Liver (tissue), 9 donors: ENCODE results near the gene SRPX. TPM values are rescaled to one million over a fixed set of nuclear protein-coding genes. Genes with fewer than 3 reads are reported as not detected.

ENCODE experiments used
- DNase-seq: peaks from one replicate; pipeline ENCODE4 v3.0.0-alpha.2; 2017; ENCODE audit warnings: low spot score
- H3K27ac ChIP-seq, 2 donors: one replicate each; pipeline ENCODE4 v1.7.0; 2013; ENCODE audit warnings: inconsistent platforms in 2 of 2, low read length in 2 of 2, control low read depth in 1 of 2, low read depth in 1 of 2, mild to moderate bottlenecking in 1 of 2
- H3K27me3 ChIP-seq, 4 donors: one replicate each; pipeline versions ENCODE4 v1.6.1 to v1.7.0; 2013; ENCODE audit warnings: low read length in 3 of 4, inconsistent platforms in 1 of 4, mild to moderate bottlenecking in 1 of 4, moderate library complexity in 1 of 4; ENCODE audit not compliant: control insufficient read depth in 4 of 4, insufficient read depth in 4 of 4
- H3K36me3 ChIP-seq, 4 donors: one replicate each; pipeline versions ENCODE4 v1.6.1 to v1.7.0; 2013; ENCODE audit warnings: low read length in 3 of 4, mild to moderate bottlenecking in 3 of 4, low read depth in 1 of 4, moderate library complexity in 1 of 4; ENCODE audit not compliant: control insufficient read depth in 4 of 4, insufficient read depth in 3 of 4
- H3K4me1 ChIP-seq, 4 donors: one replicate each; pipeline versions ENCODE4 v1.6.1 to v1.7.0; 2013; ENCODE audit warnings: low read length in 3 of 4, mild to moderate bottlenecking in 3 of 4, moderate library complexity in 1 of 4; ENCODE audit not compliant: control insufficient read depth in 4 of 4, insufficient read depth in 4 of 4
- H3K4me3 ChIP-seq, 3 donors: one replicate each; pipeline versions ENCODE4 v1.6.1 to v1.7.0; 2013; ENCODE audit warnings: low read length in 3 of 3, control low read depth in 1 of 3, low read depth in 1 of 3, mild to moderate bottlenecking in 1 of 3
- H3K9ac ChIP-seq, 2 donors: one replicate each; pipeline ENCODE4 v1.7.0; 2013; ENCODE audit warnings: low read length in 2 of 2, mild to moderate bottlenecking in 2 of 2, moderate library complexity in 2 of 2, control low read depth in 1 of 2, low read depth in 1 of 2
- H3K9me3 ChIP-seq, 4 donors: one replicate each; pipeline versions ENCODE4 v1.6.1 to v1.7.0; 2013; ENCODE audit warnings: low read length in 3 of 4; ENCODE audit not compliant: control insufficient read depth in 4 of 4
- ATF3 ChIP-seq: IDR thresholded peaks from 2 replicates; pipeline ENCODE4 v1.6.1; 2016; ENCODE audit warnings: antibody characterized with exemption
- EGR1 ChIP-seq, 2 donors: IDR thresholded peaks; 2 replicates each; pipeline ENCODE4 v1.6.1; 2016 to 2018; ENCODE audit warnings: antibody characterized with exemption in 2 of 2, low read depth in 2 of 2
- FOXA1 ChIP-seq: IDR thresholded peaks from 2 replicates; pipeline ENCODE4 v1.6.1; 2016; ENCODE audit warnings: antibody characterized with exemption
- FOXA2 ChIP-seq: IDR thresholded peaks from 2 replicates; pipeline ENCODE4 v1.6.1; 2016; ENCODE audit warnings: antibody characterized with exemption
- GABPA ChIP-seq, 2 donors: IDR thresholded peaks in 1 of 2; conservative IDR thresholded peaks in 1 of 2; 2 replicates each; pipeline ENCODE4 v1.6.1; 2016; ENCODE audit warnings: antibody characterized with exemption in 2 of 2, mild to moderate bottlenecking in 1 of 2, moderate library complexity in 1 of 2
- HNF4A ChIP-seq, 2 donors: conservative IDR thresholded peaks; 2 replicates each; pipeline ENCODE4 v1.6.1; 2016; ENCODE audit warnings: antibody characterized with exemption in 2 of 2, mild to moderate bottlenecking in 2 of 2
- HNF4G ChIP-seq: IDR thresholded peaks from 2 replicates; pipeline ENCODE4 v1.6.1; 2016; ENCODE audit warnings: antibody characterized with exemption
- MAX ChIP-seq: IDR thresholded peaks from 2 replicates; pipeline ENCODE4 v1.6.1; 2016; ENCODE audit warnings: antibody characterized with exemption
- NR2F2 ChIP-seq: IDR thresholded peaks from 2 replicates; pipeline ENCODE4 v1.6.1; 2016; ENCODE audit warnings: antibody characterized with exemption
- REST ChIP-seq: IDR thresholded peaks from 2 replicates; pipeline ENCODE4 v1.6.1; 2016; ENCODE audit warnings: antibody characterized with exemption, mild to moderate bottlenecking
- RXRA ChIP-seq, 2 donors: IDR thresholded peaks; 2 replicates each; pipeline ENCODE4 v1.6.1; 2017 to 2018; ENCODE audit warnings: antibody characterized with exemption in 2 of 2, mild to moderate bottlenecking in 1 of 2
- SP1 ChIP-seq: IDR thresholded peaks from 2 replicates; pipeline ENCODE4 v1.6.1; 2018; ENCODE audit warnings: antibody characterized with exemption, mild to moderate bottlenecking
- TAF1 ChIP-seq: conservative IDR thresholded peaks from 2 replicates; pipeline ENCODE4 v1.6.1; 2016; ENCODE audit warnings: antibody characterized with exemption, mild to moderate bottlenecking
- YY1 ChIP-seq: IDR thresholded peaks from 2 replicates; pipeline ENCODE4 v1.6.1; 2016; ENCODE audit warnings: antibody characterized with exemption, mild to moderate bottlenecking
- ZBTB33 ChIP-seq: IDR thresholded peaks from 2 replicates; pipeline ENCODE4 v1.6.1; 2016; ENCODE audit warnings: antibody characterized with exemption
- WGBS: extraction: QIAGEN DNeasy Blood & Tissue Kit; methylation state at CpG from one replicate; pipeline ENCODE4 v1.1.7; 2013; 5-methylcytosine and 5-hydroxymethylcytosine counted together
- polyA plus RNA-seq, 2 donors: library from polyadenylated mRNA; stranded (reverse) in 1 of 2; unstranded in 1 of 2; fragments of 200-250 nt in 1 of 2; fragments of >200 nt in 1 of 2; fragmentation: Nextera tagmentation in 1 of 2; extraction: Ambion mirVana in 1 of 2; gene quantifications; one replicate each; pipeline versions ENCODE4 v1.2.1 to v1.2.3, GENCODE V29; 2013 to 2015
- total RNA-seq, 2 donors: library from RNA; depleted of rRNA; stranded (reverse); fragments of >200 nt; gene quantifications; one replicate each; pipeline ENCODE4 v1.2.3, GENCODE V29; 2014
- TF ChIP-seq, protein P1 (sequence below): fragments of 150-350 bp; IDR thresholded peaks from 2 replicates; pipeline ENCODE4 v1.5.1; 2017; ENCODE audit warnings: improper control_type of control experiment, low read depth, low read length; ENCODE audit not compliant: missing input control
- donor health status: healthy.
- donor health status: healthy.
- donor health status: healthy.
- donor health status: healthy.
- donor health status: healthy.

SRPX gene
- total and polyA plus RNA-seq, 4 donors = 4.9 to 15.3 (median 10.3) TPM

- no peak for TF ChIP-seq REST
Observed at GRCh38 chrX:38129366-38129765, 91.3 kb downstream of the SRPX start (continued).

- no peaks in the 10 kb centered on the region for H3K9me3 ChIP-seq
- H3K27me3 ChIP-seq = no peaks in the 10 kb centered on the region
- no peak overlapping the region for H3K27ac ChIP-seq
- DNase-seq = no peak
- no peaks in the 10 kb centered on the region for H3K4me1 ChIP-seq
- WGBS = 87% methylated on average over 1 of the region's 1 CpG
- H3K4me3 ChIP-seq = no peak overlapping the region
- TF ChIP-seq ZBTB33 (no peak), GABPA (IDR thresholded peaks at IDR 0.05 in 1 of 2, conservative IDR thresholded peaks at IDR 0.05 in 1 of 2) (no peak), FOXA2 (no peak), YY1 (no peak), REST (no peak), HNF4A (conservative IDR thresholded peaks at IDR 0.05) (no peak), TAF1 (no peak), RXRA (IDR thresholded peaks at IDR 0.05) (no peak), MAX (no peak), FOXA1 (no peak), NR2F2 (no peak), EGR1 (IDR thresholded peaks at IDR 0.05; ENCODE audit: low read depth in 2 of 2) (no peak), ATF3 (no peak), SP1 (no peak), HNF4G (no peak)
- TF ChIP-seq, protein P1, sequence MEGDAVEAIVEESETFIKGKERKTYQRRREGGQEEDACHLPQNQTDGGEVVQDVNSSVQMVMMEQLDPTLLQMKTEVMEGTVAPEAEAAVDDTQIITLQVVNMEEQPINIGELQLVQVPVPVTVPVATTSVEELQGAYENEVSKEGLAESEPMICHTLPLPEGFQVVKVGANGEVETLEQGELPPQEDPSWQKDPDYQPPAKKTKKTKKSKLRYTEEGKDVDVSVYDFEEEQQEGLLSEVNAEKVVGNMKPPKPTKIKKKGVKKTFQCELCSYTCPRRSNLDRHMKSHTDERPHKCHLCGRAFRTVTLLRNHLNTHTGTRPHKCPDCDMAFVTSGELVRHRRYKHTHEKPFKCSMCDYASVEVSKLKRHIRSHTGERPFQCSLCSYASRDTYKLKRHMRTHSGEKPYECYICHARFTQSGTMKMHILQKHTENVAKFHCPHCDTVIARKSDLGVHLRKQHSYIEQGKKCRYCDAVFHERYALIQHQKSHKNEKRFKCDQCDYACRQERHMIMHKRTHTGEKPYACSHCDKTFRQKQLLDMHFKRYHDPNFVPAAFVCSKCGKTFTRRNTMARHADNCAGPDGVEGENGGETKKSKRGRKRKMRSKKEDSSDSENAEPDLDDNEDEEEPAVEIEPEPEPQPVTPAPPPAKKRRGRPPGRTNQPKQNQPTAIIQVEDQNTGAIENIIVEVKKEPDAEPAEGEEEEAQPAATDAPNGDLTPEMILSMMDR = no peak
- no peaks in the 10 kb centered on the region for H3K36me3 ChIP-seq
- H3K9ac ChIP-seq = no peak overlapping the region
Observed at GRCh38 chrX:38127961-38128360, 92.7 kb downstream of the SRPX start.
